CD4-positive, alpha-beta T cell treated with Interleukin-6 at 100 ng/mL for 8 hours (primary cell): ENCODE measurements around the gene KRT17.
"Not testable (repeated sequence)": the region's sequence is repeated elsewhere in the genome, so short reads cannot be mapped to it uniquely, and the experiment has no call there.

ENCODE experiments used
- DNase-seq: peaks from one replicate; pipeline ENCODE4 v3.0.0-alpha.2; 2020; ENCODE audit warnings: mixed read lengths, low spot score

Gene KRT17

DNA sequence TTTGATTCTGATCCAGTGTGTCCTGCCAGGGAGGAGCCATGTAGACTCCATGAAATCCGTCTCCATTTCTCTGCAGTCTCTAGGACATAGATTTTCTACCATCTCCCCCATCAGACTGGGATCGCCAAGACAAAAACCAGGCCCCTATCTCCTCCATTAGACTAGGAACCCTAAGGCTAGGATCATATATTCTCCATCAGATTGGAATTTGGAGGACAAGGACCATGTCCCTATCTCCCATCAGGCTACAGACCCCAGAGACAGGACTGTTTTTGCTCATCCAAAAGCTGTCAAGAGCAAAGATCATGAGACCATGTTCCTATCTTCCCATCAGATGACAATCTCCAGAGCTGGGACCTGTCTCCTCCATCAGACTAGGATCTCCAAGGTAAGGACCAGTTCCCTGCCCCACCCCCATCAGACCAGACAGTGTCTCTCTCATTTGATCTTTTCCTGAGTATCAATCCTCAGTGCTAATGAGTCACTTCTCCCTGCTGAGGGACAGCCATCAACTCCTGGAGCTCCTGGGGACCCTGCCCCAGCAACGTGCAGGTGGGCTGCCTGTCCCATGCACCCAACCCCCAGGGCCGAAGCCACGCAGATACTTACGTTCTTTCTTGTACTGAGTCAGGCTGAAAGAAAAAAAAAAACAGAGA lies 4.3 kb downstream of the KRT17 start:
- not testable (repeated sequence) for DNase-seq

DNA sequence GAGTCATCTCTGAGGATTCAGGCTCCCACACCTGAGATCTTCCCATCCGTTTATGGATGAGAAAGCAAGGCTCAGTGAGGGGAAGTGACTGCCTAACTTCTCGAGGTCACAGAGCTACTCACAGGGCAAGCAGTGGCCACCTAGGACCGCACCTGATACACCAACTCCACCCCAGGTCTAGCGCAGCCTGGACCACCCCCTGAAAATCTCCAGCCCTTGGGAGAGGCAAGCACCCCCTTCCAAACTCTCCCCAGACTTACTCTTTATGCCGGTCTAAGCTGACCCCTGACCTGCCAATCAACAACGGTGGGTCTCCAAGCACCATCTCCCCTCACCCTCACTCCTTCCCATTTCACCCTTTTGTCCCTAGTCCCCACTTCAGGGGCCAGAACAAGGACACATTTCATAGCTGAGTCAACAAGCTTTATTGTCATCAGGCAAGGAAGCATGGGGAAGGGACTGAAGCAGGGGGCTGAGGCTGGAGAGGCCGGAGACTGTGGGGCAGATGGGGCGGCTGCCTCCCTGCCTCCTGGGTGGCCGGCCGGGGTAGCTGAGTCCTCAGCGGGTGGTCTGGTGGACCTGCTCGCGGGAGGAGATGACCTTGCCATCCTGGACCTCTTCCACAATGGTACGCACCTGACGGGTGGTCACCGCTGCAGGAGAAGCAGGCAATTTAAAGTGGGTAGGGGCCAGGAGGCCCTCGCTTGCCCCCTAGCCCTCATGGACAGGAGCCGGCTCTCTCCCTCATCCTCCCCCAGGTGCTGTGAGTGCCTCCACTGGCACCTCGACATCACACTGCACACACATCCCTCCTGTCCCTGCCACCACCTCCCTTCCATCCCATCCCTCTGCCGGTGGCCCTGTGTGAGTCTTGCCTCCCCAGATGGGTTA lies 5.1 kb downstream of the KRT17 start:
- no peak for DNase-seq

DNA sequence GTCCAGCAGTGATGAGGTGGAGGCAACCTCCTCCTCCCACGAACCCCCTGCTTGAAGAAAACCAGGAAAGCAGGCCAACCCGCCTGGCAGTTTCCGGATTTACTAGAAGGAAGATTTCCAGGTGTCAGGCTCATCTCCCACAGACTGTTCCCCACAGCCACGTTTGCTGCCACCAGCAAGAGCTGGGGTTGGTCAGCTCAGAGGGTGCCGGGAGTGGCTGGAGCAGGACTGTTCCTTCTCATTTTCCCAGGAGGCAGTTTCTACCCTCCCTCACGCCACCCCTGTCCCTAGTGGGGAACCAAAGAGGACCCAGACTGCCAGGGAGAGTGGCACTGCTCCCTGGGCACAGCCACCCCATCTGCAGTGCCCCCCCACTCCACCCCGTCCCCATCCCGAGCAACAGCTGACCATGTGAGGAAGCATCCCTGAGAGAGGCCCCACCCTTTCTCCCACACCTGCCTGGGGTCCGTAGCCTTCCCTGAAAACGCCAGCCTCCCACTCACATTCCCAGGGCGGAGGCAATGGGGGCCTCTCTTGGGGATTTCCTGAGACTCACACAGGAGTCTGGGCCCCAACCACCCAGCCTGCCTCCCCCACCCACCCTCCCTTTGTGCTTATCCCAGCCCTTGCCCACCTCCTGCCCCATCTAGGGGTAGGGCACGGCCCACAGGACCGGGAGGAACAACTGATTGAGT lies 5.9 kb downstream of the KRT17 start:
- DNase-seq, result no peak

- no peak for DNase-seq
Measured at GRCh38 chr17:41617698-41618097, 6.7 kb downstream of the KRT17 start.

- no peak for DNase-seq
Measured at GRCh38 chr17:41617136-41617535, 7.2 kb downstream of the KRT17 start.

- DNase-seq, result not testable (repeated sequence)
Measured at GRCh38 chr17:41616486-41616885, 7.9 kb downstream of the KRT17 start.

DNA sequence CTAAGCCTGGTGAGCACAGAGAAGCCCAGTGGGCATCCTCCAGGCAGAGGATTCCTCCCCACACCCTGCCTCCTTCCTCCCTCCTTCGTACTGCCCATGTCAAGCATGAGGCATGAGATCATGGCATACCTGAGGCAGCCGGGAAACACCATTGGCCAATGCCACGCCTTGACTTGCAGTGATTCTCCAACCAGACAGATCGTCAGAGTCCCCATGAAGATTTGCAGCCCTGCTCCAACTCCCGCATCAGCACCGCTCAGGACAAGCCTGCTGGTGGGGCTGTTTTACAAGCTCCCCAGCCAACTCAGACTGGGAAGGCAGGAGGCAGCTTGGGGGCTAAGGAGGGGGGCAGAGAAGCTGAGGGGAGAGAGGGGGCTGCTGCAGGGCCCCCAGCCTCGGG lies 8.9 kb downstream of the KRT17 start:
- DNase-seq, result no peak

GRCh38 chr17:41614767-41615166 lies 9.6 kb downstream of the KRT17 start:
- not testable (repeated sequence) for DNase-seq

- no peak for DNase-seq
Measured at GRCh38 chr17:41614098-41614497, 10.3 kb downstream of the KRT17 start.

- no peak for DNase-seq
Measured at GRCh38 chr17:41613277-41614082, 10.9 kb downstream of the KRT17 start.

DNA sequence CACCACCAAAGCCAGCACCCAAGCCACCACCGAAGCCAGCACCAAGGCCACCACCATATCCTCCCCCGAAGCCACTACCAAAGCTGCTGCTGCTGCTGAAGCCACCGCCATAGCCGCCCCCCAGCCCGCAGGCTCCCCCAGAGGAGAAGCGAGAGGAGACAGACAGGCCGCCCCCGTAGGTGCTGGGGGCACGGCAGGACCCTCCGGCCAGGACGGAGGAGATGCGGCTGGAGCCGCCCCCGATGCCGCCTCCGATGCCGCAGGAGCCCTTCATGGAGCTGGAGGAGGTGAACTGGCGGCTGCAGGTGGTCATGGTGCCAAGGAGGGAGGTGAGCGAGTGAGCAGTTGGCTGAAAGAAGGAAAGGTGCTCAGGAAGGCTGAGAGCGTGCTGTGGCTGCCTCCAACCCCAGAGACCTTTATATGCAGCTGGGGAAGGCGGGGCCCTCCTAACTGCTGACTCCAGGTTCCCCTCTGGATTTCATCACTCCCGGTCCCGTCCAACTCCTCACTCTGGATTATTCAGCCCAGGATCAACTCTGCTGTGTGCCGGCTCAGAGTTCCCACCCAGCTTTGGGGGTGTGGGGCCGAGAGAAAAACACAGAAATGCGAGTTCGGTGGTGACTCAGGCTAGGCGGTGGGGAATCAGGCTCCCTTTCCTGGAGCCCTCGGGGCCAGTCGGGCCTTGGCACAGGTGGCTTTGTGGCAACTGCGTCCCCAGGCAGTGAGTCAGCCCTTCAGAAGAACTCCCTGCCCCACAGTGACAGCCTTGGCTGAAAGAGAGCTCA lies 11.8 kb downstream of the KRT17 start, which contains the start of gene KRT16:
Gene KRT16, minus strand, starts transcription at position 392 of the 785 bp plus-strand sequence. Its CDS starts 79 bp downstream, at position 313.
- not testable (repeated sequence) for DNase-seq

- DNase-seq, result no peak
Measured at GRCh38 chr17:41610965-41611640, 13.3 kb downstream of the KRT17 start.

DNA sequence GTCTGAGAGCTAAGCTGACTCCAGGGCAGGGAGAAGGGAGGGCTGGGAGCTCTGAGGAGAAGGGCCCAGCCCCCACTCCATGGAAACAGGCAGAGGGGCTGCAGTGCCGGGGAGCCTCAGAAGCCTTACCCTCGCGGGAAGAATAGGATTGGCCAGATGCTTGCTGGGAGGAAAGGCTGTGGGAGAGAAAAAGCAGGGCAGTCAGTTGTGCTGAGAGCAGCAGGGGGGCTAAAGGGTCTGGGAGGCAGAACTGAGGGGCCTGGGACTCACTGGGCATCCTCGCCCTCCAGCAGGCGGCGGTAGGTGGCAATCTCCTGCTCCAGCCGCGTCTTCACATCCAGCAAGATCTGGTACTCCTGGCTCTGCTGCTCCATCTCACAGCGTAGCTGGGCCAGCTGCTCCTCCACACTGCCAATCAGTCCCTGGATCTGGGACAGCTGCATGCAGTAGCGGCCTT lies 14.3 kb downstream of the KRT17 start:
- not testable (repeated sequence) for DNase-seq

DNA sequence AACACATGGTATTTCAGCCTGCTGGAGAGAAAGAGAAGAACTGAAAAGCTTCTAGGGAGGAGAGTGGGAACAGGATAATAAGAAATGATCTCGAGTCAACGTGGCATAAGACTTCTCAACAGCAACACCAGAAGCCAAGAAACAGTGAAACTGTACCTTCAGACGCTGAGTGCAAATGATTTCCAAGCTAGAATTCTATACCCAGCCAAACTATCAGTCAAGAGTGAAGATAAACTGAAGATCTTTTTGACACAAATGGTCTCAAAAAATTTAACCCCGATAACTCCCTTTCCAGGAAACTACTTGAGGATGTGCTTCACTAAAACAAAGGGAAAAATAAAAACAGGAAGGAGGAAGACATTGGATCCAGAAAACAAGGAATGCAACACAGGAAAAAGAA lies 17.4 kb downstream of the KRT17 start:
- not testable (repeated sequence) for DNase-seq

- no peak for DNase-seq
Measured at GRCh38 chr17:41602524-41602923, 21.9 kb downstream of the KRT17 start.

- DNase-seq, result no peak
Measured at GRCh38 chr17:41600318-41600717, 24.1 kb downstream of the KRT17 start.

- DNase-seq, result no peak
Measured at GRCh38 chr17:41599680-41600079, 24.7 kb downstream of the KRT17 start.

- DNase-seq, result no peak
Measured at GRCh38 chr17:41595585-41595984, 28.8 kb downstream of the KRT17 start.

- no peak for DNase-seq
Measured at GRCh38 chr17:41594363-41594915, 29.9 kb downstream of the KRT17 start.
